ENCODE measurements around the gene PRKCE.
A peak's percentile ranks its signal among the peaks of the same experiment; 100 is the strongest.
"Not testable (repeated sequence)": the region's sequence is repeated elsewhere in the genome, so short reads cannot be mapped to it uniquely, and the experiment has no call there.

PRKCE gene

GRCh38 chr2:45698554-45698953 is 47.1 kb downstream of the PRKCE start:
- DNase-seq (ENCODE audit: low read depth, low spot score) = no peak

DNA sequence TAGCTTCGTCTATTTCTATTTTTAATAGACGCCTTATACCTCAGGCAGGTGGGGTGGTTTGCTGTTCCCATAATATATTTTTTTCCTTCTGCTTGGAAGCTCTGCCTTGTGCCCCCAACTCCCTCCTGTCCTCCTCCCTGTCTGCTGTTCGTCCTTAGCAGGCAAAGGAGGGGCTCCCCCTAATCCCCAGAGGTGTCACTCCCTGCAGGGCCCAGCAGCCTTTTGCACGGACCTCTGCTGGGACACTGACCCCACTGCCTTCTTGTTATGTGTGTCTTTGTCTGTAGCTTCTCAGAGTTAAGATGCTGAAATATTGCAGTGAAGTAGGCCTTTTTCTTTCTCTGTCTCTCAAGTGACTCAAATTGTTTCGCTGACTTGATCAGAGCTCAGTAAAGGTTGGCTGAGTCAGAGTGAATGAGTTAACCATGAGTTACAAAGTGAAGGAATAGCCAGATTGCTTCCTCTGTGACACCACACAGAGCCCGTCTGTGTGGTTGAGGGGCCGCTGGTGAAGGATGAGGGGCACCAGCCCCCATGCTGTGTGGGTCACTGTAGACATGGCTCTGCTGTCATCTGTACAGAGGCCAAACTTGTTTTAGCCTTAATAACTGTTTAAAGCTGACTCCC is 47.7 kb downstream of the PRKCE start:
- DNase-seq (ENCODE audit: low read depth, low spot score) = peak; percentile 66

GRCh38 chr2:45700407-45701013 is 49.0 kb downstream of the PRKCE start:
- DNase-seq (ENCODE audit: low read depth, low spot score) = no peak

GRCh38 chr2:45705233-45705632 is 53.8 kb downstream of the PRKCE start:
- DNase-seq (ENCODE audit: low read depth, low spot score) = no peak

- peak; percentile 53 for DNase-seq (ENCODE audit: low read depth, low spot score)
Observed at GRCh38 chr2:45706033-45706432, 54.6 kb downstream of the PRKCE start.

GRCh38 chr2:45707006-45707405 is 55.5 kb downstream of the PRKCE start:
- DNase-seq (ENCODE audit: low read depth, low spot score) = no peak

- DNase-seq (ENCODE audit: low read depth, low spot score) = no peak
Observed at GRCh38 chr2:45707661-45708060, 56.2 kb downstream of the PRKCE start.

GRCh38 chr2:45708501-45708900 is 57.0 kb downstream of the PRKCE start:
- no peak for DNase-seq (ENCODE audit: low read depth, low spot score)

GRCh38 chr2:45709137-45709536 is 57.7 kb downstream of the PRKCE start:
- no peak for DNase-seq (ENCODE audit: low read depth, low spot score)

DNA sequence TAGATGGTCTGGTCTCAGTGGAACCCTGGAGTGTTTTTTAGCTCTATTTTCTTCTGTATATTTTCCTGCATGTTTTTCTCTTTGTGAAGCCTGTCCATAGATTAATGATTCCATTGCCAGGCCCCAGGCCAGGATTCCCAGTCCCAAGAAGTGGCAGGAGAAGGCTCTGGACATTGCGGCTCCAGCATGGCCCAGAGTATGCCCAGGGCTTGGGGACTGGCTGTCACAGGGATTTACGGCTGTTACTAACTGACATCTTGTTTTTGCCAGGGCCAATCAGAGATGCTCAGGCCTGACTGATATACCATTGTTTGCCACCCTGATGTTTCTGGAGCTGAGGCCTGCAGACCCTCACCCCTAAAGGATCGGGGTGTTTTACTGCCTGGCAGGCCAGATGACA is 59.0 kb downstream of the PRKCE start:
- no peak for DNase-seq (ENCODE audit: low read depth, low spot score)

DNA sequence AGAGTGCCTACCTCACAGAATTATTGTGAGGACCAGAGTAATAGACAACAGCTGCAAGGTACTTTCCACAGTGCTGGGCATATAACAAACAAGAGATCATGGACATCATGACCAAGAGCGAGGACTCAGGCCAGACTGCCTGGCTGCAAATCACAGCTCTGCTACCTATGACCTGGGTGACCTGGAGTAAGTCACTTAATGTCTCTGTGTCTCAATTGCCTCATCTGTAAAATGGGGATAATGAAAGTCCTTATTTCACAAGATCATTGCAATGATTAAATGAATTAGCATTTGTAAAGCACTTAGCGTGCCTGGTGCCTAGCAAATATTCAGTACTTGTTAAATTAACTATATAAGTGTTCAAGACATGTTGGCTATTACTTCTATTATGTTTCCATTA is 59.7 kb downstream of the PRKCE start:
- no peak for DNase-seq (ENCODE audit: low read depth, low spot score)

GRCh38 chr2:45712570-45712969 is 61.1 kb downstream of the PRKCE start:
- no peak for DNase-seq (ENCODE audit: low read depth, low spot score)

DNA sequence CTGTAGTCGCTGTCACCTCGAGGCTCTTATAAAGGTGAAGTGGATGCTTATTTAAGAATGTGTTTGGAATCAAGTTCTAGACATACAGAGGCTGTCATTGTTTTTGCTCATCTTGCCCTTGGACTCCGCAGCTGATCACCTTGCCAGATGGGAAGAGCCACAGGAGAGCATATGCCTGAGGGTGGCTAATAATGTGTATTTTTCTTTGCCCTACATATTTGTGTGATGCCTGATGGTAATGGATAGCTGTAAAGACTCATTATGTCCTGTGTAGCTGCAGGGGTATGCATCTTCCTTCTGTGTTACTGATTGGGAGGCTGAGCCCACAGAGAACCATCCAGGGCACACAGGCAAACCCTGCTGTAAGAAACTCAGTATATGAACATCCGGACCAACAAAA is 61.7 kb downstream of the PRKCE start:
- DNase-seq (ENCODE audit: low read depth, low spot score) = no peak

GRCh38 chr2:45713591-45713990 is 62.1 kb downstream of the PRKCE start:
- DNase-seq (ENCODE audit: low read depth, low spot score) = no peak

- no peak for DNase-seq (ENCODE audit: low read depth, low spot score)
Observed at GRCh38 chr2:45714679-45715078, 63.2 kb downstream of the PRKCE start.

GRCh38 chr2:45715601-45716379 is 64.3 kb downstream of the PRKCE start:
- no peak for DNase-seq (ENCODE audit: low read depth, low spot score)

- DNase-seq (ENCODE audit: low read depth, low spot score) = not testable (repeated sequence)
Observed at GRCh38 chr2:45716432-45716831, 65.0 kb downstream of the PRKCE start.

- no peak for DNase-seq (ENCODE audit: low read depth, low spot score)
Observed at GRCh38 chr2:45716915-45717314, 65.4 kb downstream of the PRKCE start.

DNA sequence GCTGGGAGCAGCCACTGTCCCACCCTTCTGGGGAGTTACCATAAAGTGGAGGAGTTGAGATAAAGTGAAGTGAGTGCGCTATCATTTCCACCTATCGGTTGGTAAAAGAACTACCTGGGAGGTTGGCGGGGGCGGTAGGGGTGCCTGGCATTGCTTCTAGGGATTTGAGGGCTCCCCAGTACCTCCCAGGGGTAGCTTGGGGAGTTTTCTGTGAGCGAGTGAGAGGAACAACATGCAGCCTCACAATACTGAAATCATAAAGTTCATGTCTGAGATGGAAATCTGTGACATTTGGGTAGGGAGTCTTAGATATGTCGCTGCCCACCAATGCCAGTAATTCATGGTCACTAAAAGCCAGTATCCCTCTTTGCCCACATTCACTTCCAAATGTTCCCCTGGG is 68.7 kb downstream of the PRKCE start:
- no peak for DNase-seq (ENCODE audit: low read depth, low spot score)

DNA sequence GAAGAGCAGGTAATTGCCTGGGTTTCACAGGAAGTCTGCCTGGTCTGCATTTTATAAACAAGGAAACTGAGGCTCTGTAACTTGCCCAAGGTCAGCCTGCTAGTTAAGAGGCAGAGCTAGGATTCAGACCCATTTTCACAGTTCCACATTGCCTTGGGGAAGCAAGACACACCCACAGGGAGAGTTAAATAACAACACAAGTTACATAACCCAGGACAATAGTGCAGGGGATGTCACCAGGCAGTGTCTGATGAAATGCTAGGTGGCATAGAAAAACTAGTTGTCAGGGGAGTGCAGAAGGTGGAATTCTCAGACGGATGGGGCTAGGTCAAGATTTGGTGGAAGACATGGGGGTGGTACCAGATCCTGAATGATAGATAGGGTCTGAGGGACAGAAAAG is 69.7 kb downstream of the PRKCE start:
- DNase-seq (ENCODE audit: low read depth, low spot score) = no peak

- DNase-seq (ENCODE audit: low read depth, low spot score) = no peak
Observed at GRCh38 chr2:45722477-45722876, 71.0 kb downstream of the PRKCE start.

DNA sequence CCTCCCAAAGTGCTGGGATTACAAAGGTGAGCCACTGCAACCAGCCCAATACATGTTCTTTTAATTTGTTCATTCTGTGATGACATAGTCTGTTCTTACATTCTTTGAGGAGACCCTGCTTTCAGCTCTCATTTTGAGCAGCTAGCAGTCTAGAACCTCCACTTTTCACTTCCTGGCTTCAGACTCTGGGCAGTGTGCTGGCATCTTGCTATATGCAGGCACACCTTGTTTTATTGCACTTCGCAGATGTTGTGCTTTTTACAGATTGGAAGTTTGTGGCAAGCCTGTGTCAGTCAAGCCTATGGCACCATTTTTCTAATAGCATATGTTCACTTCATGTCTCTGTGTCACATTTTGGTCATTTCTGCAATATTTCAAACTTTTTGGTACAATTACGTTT is 72.4 kb downstream of the PRKCE start:
- no peak for DNase-seq (ENCODE audit: low read depth, low spot score)

DNA sequence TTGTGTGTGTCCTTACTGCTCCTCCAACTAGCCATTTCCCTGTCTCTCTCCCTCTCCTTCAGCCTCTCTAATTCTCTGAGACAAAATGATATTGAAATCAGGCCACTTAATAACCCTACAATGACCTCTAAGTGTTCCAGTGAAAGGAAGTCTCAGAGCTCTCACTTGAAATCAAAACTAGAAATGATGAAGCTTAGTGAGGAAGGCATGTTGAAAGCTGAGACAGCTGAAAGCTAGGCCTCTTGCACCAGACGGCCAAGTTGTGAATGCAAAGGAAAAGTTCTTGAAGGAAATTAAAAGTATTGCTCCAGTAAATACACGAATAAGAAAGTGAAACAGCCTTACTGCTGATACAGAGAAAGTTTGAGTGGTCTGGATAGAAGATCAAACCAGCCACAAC is 72.9 kb downstream of the PRKCE start:
- DNase-seq (ENCODE audit: low read depth, low spot score) = no peak
